Muscle of back (tissue), 11 donors: ENCODE results near the gene ADGRF3. TPM values are rescaled to one million over a fixed set of nuclear protein-coding genes. Genes with fewer than 3 reads are reported as not detected.
A peak's percentile ranks its signal among the peaks of the same experiment; 100 is the strongest.
"Not testable (repeated sequence)": the region's sequence is repeated elsewhere in the genome, so short reads cannot be mapped to it uniquely, and the experiment has no call there.

ENCODE experiments used
- DNase-seq, 3 donors: peaks; one replicate each; pipeline versions ENCODE4 v3.0.0 to v3.0.0-alpha.2; 2013
- polyA plus RNA-seq, 10 donors: library from polyadenylated mRNA; unstranded; fragments of 120-200 nt; gene quantifications; one replicate each; pipeline ENCODE4 v1.2.1, GENCODE V29; 2013; ENCODE audit not compliant: insufficient read length in 10 of 10

Gene ADGRF3
- polyA plus RNA-seq, 10 donors, result 0.18 to 0.62 (median 0.27) TPM

- no peak for DNase-seq
Measured at GRCh38 chr2:26281226-26281625, 65.4 kb downstream of the ADGRF3 start.

- no peak for DNase-seq
Measured at GRCh38 chr2:26279886-26280285, 66.7 kb downstream of the ADGRF3 start.

- DNase-seq, result no peak
Measured at GRCh38 chr2:26276484-26277227, 69.9 kb downstream of the ADGRF3 start.

GRCh38 chr2:26274058-26274613, 72.5 kb downstream of the ADGRF3 start:
- peak; percentile 39 to 48 (median 45) for DNase-seq

GRCh38 chr2:26273501-26273900, 73.1 kb downstream of the ADGRF3 start:
- DNase-seq, result no peak

GRCh38 chr2:26270373-26270772, 76.2 kb downstream of the ADGRF3 start:
- no peak for DNase-seq

GRCh38 chr2:26269571-26270158, 76.9 kb downstream of the ADGRF3 start:
- DNase-seq, result no peak

- DNase-seq, result not testable (repeated sequence)
Measured at GRCh38 chr2:26268670-26269385, 77.8 kb downstream of the ADGRF3 start.

- DNase-seq, result no peak
Measured at GRCh38 chr2:26268213-26268612, 78.4 kb downstream of the ADGRF3 start.

- DNase-seq, result not testable (repeated sequence)
Measured at GRCh38 chr2:26258836-26259235, 87.8 kb downstream of the ADGRF3 start.

Other genes with a start within 250 kb of the ADGRF3 start
- 10 to 100 TPM in 1 of 10 donors, 1 to 10 TPM in 9; 3.6 to 10.1 (median 5.0) TPM for gene GAREM2, start 173.7 kb downstream of the ADGRF3 start, polyA plus RNA-seq
- gene HADHA, start 102.2 kb downstream of the ADGRF3 start, polyA plus RNA-seq, result 100 to 1,000 TPM; 176 to 240 (median 200) TPM
- gene HADHB, start 101.8 kb downstream of the ADGRF3 start, polyA plus RNA-seq, result 100 to 1,000 TPM in 7 of 10 donors, 10 to 100 TPM in 3; 90.7 to 118 (median 107) TPM
- 10 to 100 TPM in 6 of 10 donors, 1 to 10 TPM in 4; 7.1 to 13.9 (median 11.5) TPM for gene SELENOI, start 646 bp downstream of the ADGRF3 start, polyA plus RNA-seq
- under 1 TPM in 7 of 10 donors, not detected in 3; 0.10 to 0.28 (median 0.19) TPM for gene DRC1, start 55.1 kb upstream of the ADGRF3 start, polyA plus RNA-seq
- 10 to 100 TPM; 10.4 to 32.8 (median 19.3) TPM for gene OTOF, start 131.3 kb upstream of the ADGRF3 start, polyA plus RNA-seq